Measurements from ENCODE around the gene FUT2.

GRCh38 chr19:48734625-48735024, 38.9 kb downstream of the FUT2 start:
- TF ChIP-seq POLR2A (IDR thresholded peaks at IDR 0.05) = no peak
- TF ChIP-seq, protein P1, sequence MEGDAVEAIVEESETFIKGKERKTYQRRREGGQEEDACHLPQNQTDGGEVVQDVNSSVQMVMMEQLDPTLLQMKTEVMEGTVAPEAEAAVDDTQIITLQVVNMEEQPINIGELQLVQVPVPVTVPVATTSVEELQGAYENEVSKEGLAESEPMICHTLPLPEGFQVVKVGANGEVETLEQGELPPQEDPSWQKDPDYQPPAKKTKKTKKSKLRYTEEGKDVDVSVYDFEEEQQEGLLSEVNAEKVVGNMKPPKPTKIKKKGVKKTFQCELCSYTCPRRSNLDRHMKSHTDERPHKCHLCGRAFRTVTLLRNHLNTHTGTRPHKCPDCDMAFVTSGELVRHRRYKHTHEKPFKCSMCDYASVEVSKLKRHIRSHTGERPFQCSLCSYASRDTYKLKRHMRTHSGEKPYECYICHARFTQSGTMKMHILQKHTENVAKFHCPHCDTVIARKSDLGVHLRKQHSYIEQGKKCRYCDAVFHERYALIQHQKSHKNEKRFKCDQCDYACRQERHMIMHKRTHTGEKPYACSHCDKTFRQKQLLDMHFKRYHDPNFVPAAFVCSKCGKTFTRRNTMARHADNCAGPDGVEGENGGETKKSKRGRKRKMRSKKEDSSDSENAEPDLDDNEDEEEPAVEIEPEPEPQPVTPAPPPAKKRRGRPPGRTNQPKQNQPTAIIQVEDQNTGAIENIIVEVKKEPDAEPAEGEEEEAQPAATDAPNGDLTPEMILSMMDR (IDR thresholded peaks at IDR 0.05) = no peak
- no peak for TF ChIP-seq EP300 (IDR thresholded peaks at IDR 0.05)
